DOHH2 (cell line): ENCODE measurements around the gene BLOC1S1.

Source experiments
- H3F3A ChIP-seq: fragments of 200-600 bp; sonication (generic), shearing (Covaris generic); 2 replicates; pipeline ENCODE4 v1.6.0; 2016; ENCODE audit warnings: antibody characterized with exemption, mild to moderate bottlenecking; ENCODE audit not compliant: control insufficient read depth, insufficient read depth
- H3K27ac ChIP-seq: fragments of 200-600 bp; sonication (generic); 2 replicates; pipeline ENCODE4 v1.5.1; 2014; ENCODE audit warnings: low read depth, mild to moderate bottlenecking, low read length, moderate library complexity
- H3K27me3 ChIP-seq: fragments of 200-600 bp; sonication (generic); 2 replicates; pipeline ENCODE4 v1.6.1; 2014; ENCODE audit warnings: mild to moderate bottlenecking, low read length, mixed read lengths; ENCODE audit not compliant: control insufficient read depth
- H3K36me3 ChIP-seq: fragments of 200-600 bp; sonication (generic); 2 replicates; pipeline ENCODE4 v1.6.1; 2014; ENCODE audit warnings: mild to moderate bottlenecking, low read length, moderate library complexity, mixed read lengths; ENCODE audit not compliant: control insufficient read depth
- H3K4me1 ChIP-seq: fragments of 200-600 bp; sonication (generic); 2 replicates; pipeline ENCODE4 v1.6.1; 2014; ENCODE audit warnings: mild to moderate bottlenecking, low read length, mixed read lengths; ENCODE audit not compliant: control insufficient read depth
- H3K4me2 ChIP-seq: fragments of 200-600 bp; sonication (generic); 2 replicates; pipeline ENCODE4 v1.6.0; 2014; ENCODE audit warnings: mild to moderate bottlenecking, low read length, moderate library complexity
- H3K4me3 ChIP-seq: fragments of 200-600 bp; sonication (generic); 2 replicates; pipeline ENCODE4 v1.5.1; 2014; ENCODE audit warnings: mild to moderate bottlenecking, low read length, mixed read lengths
- H3K79me2 ChIP-seq: fragments of 200-600 bp; sonication (generic); 2 replicates; pipeline ENCODE4 v1.6.1; 2014; ENCODE audit warnings: mild to moderate bottlenecking, low read length, mixed read lengths; ENCODE audit not compliant: control insufficient read depth
- H3K9me2 ChIP-seq: fragments of 200-600 bp; sonication (generic); replicated peaks from 2 replicates; pipeline ENCODE4 v1.6.1; 2014; ENCODE audit warnings: mild to moderate bottlenecking, low read length, mixed read lengths; ENCODE audit not compliant: control insufficient read depth
- H3K9me3 ChIP-seq: fragments of 200-600 bp; sonication (generic); 2 replicates; pipeline ENCODE4 v1.6.1; 2014; ENCODE audit warnings: antibody characterized with exemption, low read length, mixed read lengths; ENCODE audit not compliant: control insufficient read depth, insufficient read depth
- H4K20me1 ChIP-seq: fragments of 200-600 bp; sonication (generic); 2 replicates; pipeline ENCODE4 v1.6.0; 2014; ENCODE audit warnings: low read depth, mild to moderate bottlenecking, antibody characterized with exemption, low read length, moderate library complexity; ENCODE audit not compliant: control insufficient read depth, insufficient read depth
- CTCF ChIP-seq: fragments of 200-600 bp; sonication (generic); IDR thresholded peaks from one replicate; pipeline ENCODE4 v1.5.1; 2014; ENCODE audit warnings: antibody characterized with exemption, mild to moderate bottlenecking, low read depth, low read length; ENCODE audit not compliant: poor library complexity, severe bottlenecking
- EZH2phosphoT487 ChIP-seq: fragments of 200-600 bp; sonication (generic); IDR thresholded peaks from 2 replicates; pipeline ENCODE4 v1.6.1; 2017; ENCODE audit warnings: borderline replicate concordance, mild to moderate bottlenecking, antibody characterized with exemption, low read length, moderate library complexity, mixed read lengths

Gene BLOC1S1

DNA sequence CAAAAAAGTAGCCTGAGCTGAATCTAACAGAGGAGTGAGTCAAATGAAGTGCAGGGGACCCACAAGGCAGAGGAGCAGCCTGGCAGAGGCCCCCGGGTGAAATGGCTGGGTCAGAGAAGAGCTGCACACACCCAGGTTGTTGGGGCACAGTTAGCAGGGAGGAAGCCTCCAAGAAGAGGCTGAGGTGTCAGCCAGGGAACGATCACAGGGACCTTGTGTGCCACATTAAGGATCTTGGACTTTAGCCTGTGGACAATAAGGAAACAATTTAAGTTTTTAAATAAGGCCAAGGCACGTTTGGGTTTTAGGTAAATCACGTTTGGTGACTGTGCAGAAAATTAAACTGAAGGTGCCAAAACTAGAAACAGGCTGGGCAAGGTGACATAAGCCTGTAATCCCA lies 44.1 kb upstream of the BLOC1S1 start:
- no peaks in the 10 kb centered on the region for H3K9me3 ChIP-seq
- H3K27me3 ChIP-seq: no peaks in the 10 kb centered on the region
- H3F3A ChIP-seq: 0 out of 2 replicates have a peak, but pooled peaks cover 2% of the 10 kb centered on the region
- TF ChIP-seq EZH2phosphoT487 (no peak), CTCF (no peak)
- H3K36me3 ChIP-seq: no peaks in the 10 kb centered on the region
- H3K27ac ChIP-seq: no peak overlapping the region
- H3K79me2 ChIP-seq: no peaks in the 10 kb centered on the region
- H4K20me1 ChIP-seq: no peaks in the 10 kb centered on the region
- no peaks in the 10 kb centered on the region for H3K9me2 ChIP-seq
- H3K4me1 ChIP-seq: peaks cover 23% of the 10 kb centered on the region
- H3K4me3 ChIP-seq: no peak overlapping the region
- H3K4me2 ChIP-seq: no peak overlapping the region

DNA sequence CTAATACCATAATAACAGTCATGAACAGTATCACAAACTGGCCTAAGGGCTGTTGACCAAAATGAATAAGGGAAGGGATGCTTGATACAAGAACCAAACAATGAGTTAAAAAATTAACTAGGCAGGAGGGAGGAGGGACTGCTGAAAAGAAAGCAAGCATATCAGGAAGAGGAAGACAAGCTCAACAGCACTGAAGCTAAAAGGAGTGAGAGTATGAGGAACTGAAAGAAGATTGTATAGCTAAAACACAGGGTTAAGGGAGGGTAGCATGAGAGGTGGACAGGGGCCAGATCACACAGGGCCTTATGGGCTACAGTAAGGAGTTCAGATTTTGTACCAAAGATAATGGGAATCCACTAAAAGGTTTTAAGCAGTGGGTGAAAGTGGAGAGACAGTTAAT lies 42.2 kb upstream of the BLOC1S1 start:
- H3K4me3 ChIP-seq: peak overlapping the region; percentile 62
- no peaks in the 10 kb centered on the region for H3K36me3 ChIP-seq
- H3K79me2 ChIP-seq: no peaks in the 10 kb centered on the region
- H3K27ac ChIP-seq: peak overlapping the region; percentile 79
- TF ChIP-seq CTCF: no peak
- TF ChIP-seq EZH2phosphoT487: no peak
- peaks cover 23% of the 10 kb centered on the region for H3K4me1 ChIP-seq
- H3K9me2 ChIP-seq: no peaks in the 10 kb centered on the region
- H4K20me1 ChIP-seq: no peaks in the 10 kb centered on the region
- H3K9me3 ChIP-seq: no peaks in the 10 kb centered on the region
- H3K27me3 ChIP-seq: no peaks in the 10 kb centered on the region
- 0 out of 2 replicates have a peak, but pooled peaks cover 2% of the 10 kb centered on the region for H3F3A ChIP-seq
- H3K4me2 ChIP-seq: peak overlapping the region; percentile 84

DNA sequence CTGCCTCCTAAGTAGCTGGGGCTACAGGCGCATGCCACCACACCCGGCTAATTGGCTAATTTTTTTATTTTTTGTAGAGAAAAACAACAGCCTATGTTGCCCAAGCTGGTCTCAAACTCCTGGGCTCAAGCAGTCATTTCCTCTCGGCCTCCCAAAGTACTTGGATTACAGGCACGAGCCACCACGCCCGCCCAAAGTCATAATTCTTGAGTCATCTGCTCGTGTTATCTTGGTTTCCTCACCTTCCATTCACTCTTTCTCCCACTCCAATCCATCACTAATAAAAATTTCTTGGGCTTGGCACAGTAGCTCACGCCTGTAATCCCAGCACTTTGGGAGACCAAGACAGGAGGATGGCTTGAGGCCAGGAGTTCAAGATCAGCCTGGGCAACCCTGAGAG lies 40.2 kb upstream of the BLOC1S1 start:
- Histone ChIP-seq H3F3A (0 out of 2 replicates have a peak, but pooled peaks cover 5% of the 10 kb centered on the region), H3K4me2 (no peak overlapping the region), H3K9me3 (no peaks in the 10 kb centered on the region), H3K4me1 (peaks cover 23% of the 10 kb centered on the region), H4K20me1 (no peaks in the 10 kb centered on the region), H3K9me2 (no peaks in the 10 kb centered on the region), H3K27ac (no peak overlapping the region), H3K79me2 (no peaks in the 10 kb centered on the region), H3K27me3 (no peaks in the 10 kb centered on the region), H3K36me3 (no peaks in the 10 kb centered on the region), H3K4me3 (no peak overlapping the region)
- TF ChIP-seq EZH2phosphoT487 (no peak), CTCF (no peak)

DNA sequence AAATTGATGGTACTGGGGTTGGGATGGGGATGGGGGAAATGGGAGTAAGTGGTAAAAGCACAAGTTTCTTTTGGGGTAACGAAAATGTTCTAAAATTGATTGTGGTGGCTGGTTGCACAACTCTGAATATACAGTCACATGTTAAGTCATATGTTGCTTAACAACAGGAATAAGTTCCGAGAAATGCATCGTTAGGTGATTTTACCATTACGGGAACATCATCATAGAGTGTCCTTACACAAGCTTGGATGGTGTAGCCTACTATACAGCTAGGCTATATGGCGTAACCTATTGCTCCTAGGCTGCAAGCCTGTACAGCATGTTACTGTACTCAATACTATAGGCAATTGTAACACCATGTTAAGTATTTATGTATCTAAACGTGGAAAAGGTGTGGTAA lies 39.1 kb upstream of the BLOC1S1 start:
- H3K4me1 ChIP-seq: peaks cover 31% of the 10 kb centered on the region
- H3K27me3 ChIP-seq: peaks cover 5% of the 10 kb centered on the region
- H3K27ac ChIP-seq: no peak overlapping the region
- no peaks in the 10 kb centered on the region for H3K9me2 ChIP-seq
- no peaks in the 10 kb centered on the region for H4K20me1 ChIP-seq
- H3K4me3 ChIP-seq: no peak overlapping the region
- H3F3A ChIP-seq: 0 out of 2 replicates have a peak, but pooled peaks cover 5% of the 10 kb centered on the region
- no peaks in the 10 kb centered on the region for H3K9me3 ChIP-seq
- H3K36me3 ChIP-seq: no peaks in the 10 kb centered on the region
- TF ChIP-seq EZH2phosphoT487 (no peak), CTCF (no peak)
- no peak overlapping the region for H3K4me2 ChIP-seq
- H3K79me2 ChIP-seq: no peaks in the 10 kb centered on the region
